Neural cell (in vitro differentiated cells): Measurements from ENCODE around the gene PUM1. TPM values are rescaled to one million over a fixed set of nuclear protein-coding genes. Genes with fewer than 3 reads are reported as not detected.
"Not testable (repeated sequence)": the region's sequence is repeated elsewhere in the genome, so short reads cannot be mapped to it uniquely, and the experiment has no call there.

Experiments used
- H2AFZ ChIP-seq: fragments of 200-600, 300-800 bp; sonication (generic), shearing (Covaris generic); 2 replicates; pipeline ENCODE4 v1.6.0; 2014; ENCODE audit warnings: low read depth, mild to moderate bottlenecking, antibody characterized with exemption, low read length, moderate library complexity
- H3F3A ChIP-seq: fragments of 200-600 bp; shearing (Covaris generic); 2 replicates; pipeline ENCODE4 v1.6.1; 2016; ENCODE audit warnings: mild to moderate bottlenecking, moderate library complexity, mixed read lengths, antibody characterized with exemption, low read length; ENCODE audit not compliant: insufficient read depth, poor library complexity, severe bottlenecking
- H3K27ac ChIP-seq: fragments of 200-600, 300-800 bp; sonication (generic), shearing (Covaris generic); 2 replicates; pipeline ENCODE4 v1.5.1; 2014; ENCODE audit warnings: mild to moderate bottlenecking, low read length, moderate library complexity
- H3K27me3 ChIP-seq: fragments of 300-800, 200-600 bp; sonication (generic), shearing (Covaris generic); 2 replicates; pipeline ENCODE4 v1.6.0; 2014; ENCODE audit warnings: mild to moderate bottlenecking, low read depth, low read length, moderate library complexity; ENCODE audit not compliant: insufficient read depth
- H3K36me3 ChIP-seq: fragments of 300-800, 200-600 bp; sonication (generic), shearing (Covaris generic); 2 replicates; pipeline ENCODE4 v1.5.1; 2014; ENCODE audit warnings: mild to moderate bottlenecking, antibody characterized with exemption, low read length, moderate library complexity; ENCODE audit not compliant: insufficient read depth
- H3K4me2 ChIP-seq: fragments of 300-800, 200-600 bp; sonication (generic), shearing (Covaris generic); 2 replicates; pipeline ENCODE4 v1.6.0; 2014; ENCODE audit warnings: mild to moderate bottlenecking, low read length
- H3K4me3 ChIP-seq: fragments of 300-800, 200-600 bp; sonication (generic), shearing (Covaris generic); 2 replicates; pipeline ENCODE4 v1.5.1; 2014; ENCODE audit warnings: mild to moderate bottlenecking, low read length, moderate library complexity
- H3K79me2 ChIP-seq: fragments of 200-600 bp; shearing (Covaris generic); replicated peaks from 2 replicates; pipeline ENCODE4 v1.6.0; 2014; ENCODE audit warnings: mild to moderate bottlenecking, low read length, moderate library complexity; ENCODE audit not compliant: insufficient read depth
- H3K9ac ChIP-seq: fragments of 300-800, 200-600 bp; sonication (generic), shearing (Covaris generic); 2 replicates; pipeline ENCODE4 v1.6.1; 2016; ENCODE audit warnings: mild to moderate bottlenecking, low read length, mixed read lengths
- H3K9me2 ChIP-seq: fragments of 200-600 bp; shearing (Covaris generic); 2 replicates; pipeline ENCODE4 v1.6.1; 2016; ENCODE audit warnings: mild to moderate bottlenecking, low read length, mixed read lengths; ENCODE audit not compliant: insufficient read depth
- H3K9me3 ChIP-seq: fragments of 200-600, 300-800 bp; sonication (generic), shearing (Covaris generic); 2 replicates; pipeline ENCODE4 v1.6.1; 2016; ENCODE audit warnings: mild to moderate bottlenecking, mixed run types, low read length, moderate library complexity, mixed read lengths
- H4K20me1 ChIP-seq: fragments of 200-600 bp; shearing (Covaris generic); 2 replicates; pipeline ENCODE4 v1.6.1; 2016; ENCODE audit warnings: mild to moderate bottlenecking, mixed run types; ENCODE audit not compliant: insufficient read depth
- EP300 ChIP-seq: fragments of 450-650 bp; conservative IDR thresholded peaks from 2 replicates; pipeline ENCODE4 v1.6.1; 2014; ENCODE audit warnings: antibody characterized with exemption, mild to moderate bottlenecking, moderate library complexity; ENCODE audit not compliant: poor library complexity, severe bottlenecking
- EZH2 ChIP-seq: fragments of 200-600, 300-800 bp; shearing (Covaris generic), sonication (generic); IDR thresholded peaks from 2 replicates; pipeline ENCODE4 v1.6.1; 2014; ENCODE audit warnings: antibody characterized with exemption, low read length, borderline replicate concordance, mild to moderate bottlenecking; ENCODE audit not compliant: insufficient read depth, poor library complexity, severe bottlenecking
- MXI1 ChIP-seq: fragments of 450-650 bp; conservative IDR thresholded peaks from 2 replicates; pipeline ENCODE4 v1.6.1; 2014; ENCODE audit warnings: antibody characterized with exemption, mild to moderate bottlenecking; ENCODE audit not compliant: poor library complexity, severe bottlenecking
- POLR2AphosphoS5 ChIP-seq: IDR thresholded peaks from 2 replicates; pipeline ENCODE4 v1.6.1; 2012
- RAD21 ChIP-seq: fragments of 450-650 bp; conservative IDR thresholded peaks from 2 replicates; pipeline ENCODE4 v1.6.1; 2014; ENCODE audit warnings: antibody characterized with exemption, mild to moderate bottlenecking, moderate library complexity
- REST ChIP-seq: IDR thresholded peaks from 2 replicates; pipeline ENCODE4 v1.6.1; 2012; ENCODE audit warnings: borderline replicate concordance
- SMC3 ChIP-seq: fragments of 450-650 bp; conservative IDR thresholded peaks from 2 replicates; pipeline ENCODE4 v1.6.1; 2014; ENCODE audit warnings: antibody characterized with exemption, mild to moderate bottlenecking, moderate library complexity; ENCODE audit not compliant: poor library complexity
- TAF1 ChIP-seq: IDR thresholded peaks from 2 replicates; pipeline ENCODE4 v1.6.1; 2012; ENCODE audit warnings: low read depth
- polyA plus RNA-seq: library from polyadenylated mRNA; depleted of rRNA; stranded (reverse); fragments of >200 nt; gene quantifications from 2 replicates; pipeline ENCODE4 v1.2.3, GENCODE V29; 2014
- TF ChIP-seq, protein P1 (sequence below): fragments of 450-650 bp; IDR thresholded peaks from 2 replicates; pipeline ENCODE4 v1.5.1; 2014; ENCODE audit warnings: antibody characterized with exemption, mild to moderate bottlenecking, moderate library complexity; ENCODE audit not compliant: poor library complexity, severe bottlenecking

PUM1 gene
- polyA plus RNA-seq, 1 donor from 2014 or later: 60.8 TPM

DNA sequence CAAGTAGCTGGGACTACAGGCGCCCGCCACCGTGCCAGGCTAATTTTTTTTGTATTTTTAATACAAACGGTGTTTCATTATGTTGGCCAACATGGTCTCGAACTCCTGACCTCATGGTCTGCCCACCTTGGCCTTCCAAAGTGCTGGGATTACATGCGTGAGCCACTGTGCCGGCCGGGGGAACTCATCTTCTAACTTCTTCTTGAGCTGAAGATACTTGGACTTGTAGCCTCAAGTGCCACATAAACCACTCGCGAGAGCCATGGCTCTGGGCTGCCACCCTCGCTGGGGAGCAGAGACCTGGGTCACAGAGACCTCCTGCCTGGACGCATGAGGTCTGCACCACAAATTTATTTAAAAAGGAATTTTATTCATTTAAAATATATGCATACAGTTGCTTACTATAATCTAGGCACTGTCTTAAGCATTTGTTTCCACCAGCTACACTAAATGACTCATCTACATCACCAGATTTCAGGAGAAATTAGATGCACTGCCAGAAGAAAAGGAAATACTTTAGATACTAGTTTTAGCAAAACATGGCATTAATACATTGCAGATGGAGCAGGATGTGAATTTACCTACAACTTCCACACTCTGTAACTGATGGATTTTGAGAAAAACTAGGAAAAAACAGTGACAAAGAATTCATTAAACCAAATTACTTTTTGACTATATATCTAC lies 29.9 kb upstream of the PUM1 start:
- TF ChIP-seq REST (no peak), RAD21 (no peak), EP300 (no peak), SMC3 (no peak), EZH2 (no peak), MXI1 (no peak), POLR2AphosphoS5 (no peak), TAF1 (no peak)
- TF ChIP-seq, protein P1, sequence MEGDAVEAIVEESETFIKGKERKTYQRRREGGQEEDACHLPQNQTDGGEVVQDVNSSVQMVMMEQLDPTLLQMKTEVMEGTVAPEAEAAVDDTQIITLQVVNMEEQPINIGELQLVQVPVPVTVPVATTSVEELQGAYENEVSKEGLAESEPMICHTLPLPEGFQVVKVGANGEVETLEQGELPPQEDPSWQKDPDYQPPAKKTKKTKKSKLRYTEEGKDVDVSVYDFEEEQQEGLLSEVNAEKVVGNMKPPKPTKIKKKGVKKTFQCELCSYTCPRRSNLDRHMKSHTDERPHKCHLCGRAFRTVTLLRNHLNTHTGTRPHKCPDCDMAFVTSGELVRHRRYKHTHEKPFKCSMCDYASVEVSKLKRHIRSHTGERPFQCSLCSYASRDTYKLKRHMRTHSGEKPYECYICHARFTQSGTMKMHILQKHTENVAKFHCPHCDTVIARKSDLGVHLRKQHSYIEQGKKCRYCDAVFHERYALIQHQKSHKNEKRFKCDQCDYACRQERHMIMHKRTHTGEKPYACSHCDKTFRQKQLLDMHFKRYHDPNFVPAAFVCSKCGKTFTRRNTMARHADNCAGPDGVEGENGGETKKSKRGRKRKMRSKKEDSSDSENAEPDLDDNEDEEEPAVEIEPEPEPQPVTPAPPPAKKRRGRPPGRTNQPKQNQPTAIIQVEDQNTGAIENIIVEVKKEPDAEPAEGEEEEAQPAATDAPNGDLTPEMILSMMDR: no peak
- no peak overlapping the region for H3K9ac ChIP-seq
- no peak overlapping the region for H3K27ac ChIP-seq
- no peaks in the 10 kb centered on the region for H3K9me2 ChIP-seq
- no peaks in the 10 kb centered on the region for H3K27me3 ChIP-seq
- no peaks in the 10 kb centered on the region for H3F3A ChIP-seq
- H3K4me3 ChIP-seq: no peak overlapping the region
- no peak overlapping the region for H3K4me2 ChIP-seq
- no peak overlapping the region for H2AFZ ChIP-seq
- H3K36me3 ChIP-seq: no peaks in the 10 kb centered on the region
- H4K20me1 ChIP-seq: no peaks in the 10 kb centered on the region
- no peaks in the 10 kb centered on the region for H3K9me3 ChIP-seq
- H3K79me2 ChIP-seq: no peaks in the 10 kb centered on the region

GRCh38 chr1:31088081-31088480 lies 22.6 kb upstream of the PUM1 start:
- not testable (repeated sequence) for H3K27ac ChIP-seq, H3K79me2 ChIP-seq, H3K27me3 ChIP-seq, H3K9ac ChIP-seq, H3K9me2 ChIP-seq, H3K9me3 ChIP-seq, H4K20me1 ChIP-seq, H3K4me3 ChIP-seq, H3F3A ChIP-seq, H3K36me3 ChIP-seq, H2AFZ ChIP-seq, H3K4me2 ChIP-seq
